GM19438 (cell line): ENCODE data around the gene ZNF398.
"Not testable (repeated sequence)": the region's sequence is repeated elsewhere in the genome, so short reads cannot be mapped to it uniquely, and the experiment has no call there.

Experiments
- ATAC-seq: cut with Tn5 transposase; IDR thresholded peaks from one replicate; pipeline ENCODE4 v1.9.1; 2021; ENCODE audit warnings: low read depth; ENCODE audit not compliant: unreplicated experiment

ZNF398 gene

DNA sequence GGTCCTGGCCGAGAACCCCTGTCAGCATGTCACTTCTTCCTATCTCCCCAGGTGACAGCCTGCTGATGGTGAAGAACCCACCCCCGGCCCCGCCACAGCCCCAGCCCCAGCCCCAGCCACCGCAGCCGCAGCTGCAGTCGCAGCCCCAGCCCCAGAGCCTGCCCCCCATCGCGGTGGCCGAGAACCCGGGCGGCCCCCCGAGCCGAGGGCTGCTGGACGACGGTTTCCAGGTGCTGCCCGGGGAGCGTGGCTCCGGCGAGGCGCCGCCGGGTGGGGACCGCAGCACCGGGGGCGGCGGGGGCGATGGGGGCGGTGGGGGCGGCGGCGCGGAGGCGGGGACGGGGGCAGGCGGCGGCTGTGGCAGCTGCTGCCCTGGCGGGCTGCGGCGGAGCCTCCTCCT, 76.5 kb downstream of the ZNF398 start:
- ATAC-seq: no peak

DNA sequence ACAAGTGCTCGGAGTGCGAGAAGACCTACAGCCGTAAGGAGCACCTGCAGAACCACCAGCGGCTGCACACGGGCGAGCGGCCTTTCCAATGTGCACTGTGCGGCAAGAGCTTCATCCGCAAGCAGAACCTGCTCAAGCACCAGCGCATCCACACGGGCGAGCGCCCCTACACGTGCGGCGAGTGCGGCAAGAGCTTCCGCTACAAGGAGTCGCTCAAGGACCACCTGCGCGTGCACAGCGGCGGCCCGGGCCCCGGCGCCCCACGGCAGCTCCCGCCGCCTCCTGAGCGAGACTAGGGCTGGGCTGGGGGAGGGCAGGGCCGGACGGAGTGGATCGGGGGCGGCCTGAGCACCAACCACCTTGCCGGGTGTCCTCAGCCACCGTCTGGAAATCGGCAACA, 77.1 kb downstream of the ZNF398 start:
- no peak for ATAC-seq

DNA sequence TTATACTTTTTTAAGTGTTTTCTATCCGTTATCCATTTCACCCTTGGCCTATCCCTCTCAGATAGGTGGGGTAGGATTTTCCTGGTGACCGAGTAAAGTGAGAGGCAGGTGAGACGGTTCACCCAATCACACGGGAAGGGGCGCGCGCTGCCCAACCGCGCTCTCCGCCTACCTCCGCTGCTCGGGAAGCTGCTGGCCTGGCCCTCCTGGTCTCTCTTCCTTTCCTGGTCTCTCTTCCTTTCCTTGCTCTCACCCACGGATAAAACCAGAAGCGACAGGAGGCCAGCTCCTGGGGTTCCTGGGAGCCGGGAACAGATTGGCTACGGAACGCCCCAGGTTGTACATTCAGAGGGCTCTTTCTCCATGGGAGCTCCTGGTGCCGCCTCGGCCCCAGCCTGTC, 77.9 kb downstream of the ZNF398 start:
- no peak for ATAC-seq

DNA sequence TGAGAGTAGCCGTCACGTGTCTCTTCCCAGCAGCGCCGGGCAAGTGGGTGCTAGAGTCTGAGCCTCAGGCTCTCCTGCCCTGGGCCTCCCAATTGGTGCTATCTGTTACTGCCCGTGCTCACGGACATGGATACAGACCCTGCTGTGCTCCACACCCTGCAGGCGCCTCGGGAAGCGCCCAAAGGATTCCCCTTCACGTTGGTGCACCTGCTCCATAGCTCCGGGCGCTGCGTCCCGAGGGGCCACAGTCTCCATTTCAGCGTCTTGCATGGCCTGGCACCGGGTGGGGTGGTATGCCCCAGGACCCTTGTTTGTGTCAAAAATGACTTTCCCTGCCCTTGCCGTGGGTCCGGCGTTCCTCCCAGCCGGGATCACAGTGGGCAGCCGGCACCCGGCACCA, 78.4 kb downstream of the ZNF398 start:
- ATAC-seq: no peak

DNA sequence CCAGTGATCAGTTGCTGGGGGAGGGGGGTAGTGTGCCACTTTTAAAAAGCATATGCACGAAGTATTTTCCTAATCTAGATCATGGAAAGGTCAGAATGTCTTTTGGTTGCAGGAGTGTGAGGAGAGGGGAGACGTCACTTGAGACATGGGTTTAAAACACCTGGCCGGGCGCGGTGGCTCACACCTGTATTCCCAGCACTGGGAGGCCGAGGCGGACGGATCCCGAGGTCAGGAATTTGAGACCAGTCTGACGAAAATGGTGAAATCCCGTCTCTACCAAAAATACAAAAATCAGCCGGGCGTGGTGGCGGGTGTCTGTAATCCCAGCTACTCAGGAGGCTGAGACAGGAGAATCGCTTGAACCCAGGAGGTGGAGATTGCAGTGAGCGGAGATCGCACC, 79.1 kb downstream of the ZNF398 start:
- not testable (repeated sequence) for ATAC-seq

DNA sequence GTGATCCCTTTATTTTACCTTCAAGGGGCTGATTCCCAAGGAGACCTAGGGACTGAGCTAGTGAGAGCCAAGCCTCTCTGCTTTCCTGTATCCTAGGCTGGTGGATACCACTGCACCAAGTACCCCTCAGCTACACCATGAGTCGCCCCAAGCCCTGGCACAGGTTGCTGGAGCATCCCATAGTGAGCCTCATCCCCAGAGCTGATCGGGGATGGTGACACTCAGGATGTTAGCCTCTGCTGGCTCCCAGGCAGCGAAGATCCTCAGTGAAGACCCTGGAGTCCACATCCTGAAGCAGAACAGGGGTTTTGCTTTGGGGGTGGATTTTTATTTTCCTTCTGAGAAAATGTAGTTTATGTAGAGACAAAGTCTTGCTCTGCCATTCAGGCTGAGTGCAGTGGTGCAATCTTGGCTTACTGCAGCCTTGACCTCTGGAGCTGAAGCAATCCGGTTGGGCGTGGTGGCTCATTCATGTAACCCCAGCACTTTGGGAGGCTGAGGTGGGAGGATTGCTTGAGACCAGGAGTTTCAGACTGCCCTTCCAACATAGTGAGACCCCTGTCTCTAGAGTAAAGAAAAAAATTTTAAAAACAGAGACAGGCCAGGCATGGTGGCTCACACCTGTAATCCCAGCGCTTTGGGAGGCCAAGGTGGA, 79.7 kb downstream of the ZNF398 start:
- ATAC-seq: no peak

DNA sequence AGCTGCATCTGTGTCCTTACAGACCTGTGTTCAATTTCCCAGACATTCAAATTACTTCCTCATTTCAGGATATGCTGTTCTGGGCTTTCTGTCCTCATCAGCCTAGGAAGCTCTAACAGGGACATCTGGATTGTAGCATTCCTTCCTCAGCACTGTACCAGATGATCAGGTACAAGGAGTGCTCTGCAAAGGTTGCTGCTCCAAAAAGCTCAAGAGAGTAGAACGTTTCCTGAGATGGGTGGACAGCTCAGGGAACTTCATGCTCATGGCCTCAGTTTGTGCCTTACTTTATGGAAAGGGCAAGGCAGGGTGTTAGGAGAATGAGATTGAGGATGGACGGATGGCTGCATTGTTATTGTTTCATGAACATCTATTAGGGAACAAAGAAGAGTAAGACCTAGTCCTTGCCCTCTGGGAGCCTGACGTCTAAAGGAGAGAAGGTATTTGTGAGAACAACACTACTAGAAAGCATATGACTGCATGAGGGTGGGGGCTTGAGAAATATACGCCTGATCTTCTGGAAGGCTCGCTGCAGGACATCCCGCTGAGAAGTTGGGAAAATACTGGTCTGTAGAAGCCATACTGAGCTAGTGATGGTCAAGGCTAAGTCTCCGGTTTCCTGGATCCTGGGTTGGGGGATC, 81.7 kb downstream of the ZNF398 start:
- no peak for ATAC-seq

DNA sequence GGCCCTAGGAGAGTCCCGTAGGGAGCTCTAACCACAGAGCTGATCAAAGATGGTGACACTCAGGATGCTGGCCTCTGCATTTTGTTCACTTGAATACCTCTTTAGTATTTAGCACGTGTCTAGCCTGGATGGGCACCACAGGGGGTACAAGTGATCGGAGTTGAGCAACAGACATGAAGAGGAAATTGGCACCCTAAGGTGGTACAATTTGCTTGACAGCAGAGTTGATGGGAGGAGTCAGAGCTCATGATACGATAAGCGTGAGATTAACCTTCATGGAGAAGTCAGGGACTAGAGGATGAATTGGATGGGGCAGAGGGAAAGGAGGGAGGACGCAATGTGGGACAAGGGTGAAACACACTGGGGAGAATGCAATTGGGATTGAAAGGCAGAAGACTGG, 82.3 kb downstream of the ZNF398 start:
- no peak for ATAC-seq

DNA sequence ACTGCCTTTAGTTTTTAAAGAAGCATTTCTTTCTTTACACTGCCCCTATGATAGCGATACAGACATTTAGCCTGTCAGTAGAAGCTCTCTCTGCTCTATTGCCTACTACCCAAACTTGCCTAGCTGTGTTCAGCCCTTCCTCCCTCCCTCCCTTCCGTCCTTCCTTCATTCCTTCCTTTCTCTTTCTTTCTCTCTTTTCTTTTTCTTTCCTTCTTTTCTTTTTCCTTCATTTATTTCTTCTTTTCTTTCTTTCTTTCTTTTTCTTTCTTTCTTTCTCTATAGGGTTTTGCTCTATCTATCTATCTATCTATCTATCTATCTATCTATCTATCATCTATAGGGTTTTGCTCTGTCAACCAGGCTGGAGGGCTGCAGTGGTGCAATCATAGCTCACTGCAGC, 85.1 kb downstream of the ZNF398 start:
- no peak for ATAC-seq
